HG03139 (cell line): ENCODE results near the gene SLC37A1.

Experiments used
- ATAC-seq: cut with Tn5 transposase; IDR thresholded peaks from one replicate; pipeline ENCODE4 v1.9.1; 2021; ENCODE audit not compliant: unreplicated experiment

Gene SLC37A1

DNA sequence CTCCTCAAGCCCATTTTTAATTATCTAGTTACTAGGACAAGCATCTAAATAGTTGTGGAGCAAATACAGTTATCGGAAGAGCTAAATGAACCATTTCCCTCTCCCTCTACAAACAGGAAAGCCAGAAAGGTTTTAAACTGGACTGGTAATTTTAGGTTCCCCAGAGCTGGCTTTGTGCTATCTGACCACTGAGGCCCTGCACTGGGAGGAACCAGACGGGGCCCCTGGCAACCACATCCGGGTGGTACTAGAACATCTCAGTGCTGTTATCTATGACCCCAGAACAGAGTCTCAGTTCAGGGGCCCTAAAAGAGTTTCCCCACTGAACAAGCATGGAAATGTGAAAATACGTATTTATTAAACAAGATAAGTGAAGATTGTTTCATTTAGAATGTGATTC is 9.9 kb upstream of the SLC37A1 start:
- ATAC-seq = no peak

DNA sequence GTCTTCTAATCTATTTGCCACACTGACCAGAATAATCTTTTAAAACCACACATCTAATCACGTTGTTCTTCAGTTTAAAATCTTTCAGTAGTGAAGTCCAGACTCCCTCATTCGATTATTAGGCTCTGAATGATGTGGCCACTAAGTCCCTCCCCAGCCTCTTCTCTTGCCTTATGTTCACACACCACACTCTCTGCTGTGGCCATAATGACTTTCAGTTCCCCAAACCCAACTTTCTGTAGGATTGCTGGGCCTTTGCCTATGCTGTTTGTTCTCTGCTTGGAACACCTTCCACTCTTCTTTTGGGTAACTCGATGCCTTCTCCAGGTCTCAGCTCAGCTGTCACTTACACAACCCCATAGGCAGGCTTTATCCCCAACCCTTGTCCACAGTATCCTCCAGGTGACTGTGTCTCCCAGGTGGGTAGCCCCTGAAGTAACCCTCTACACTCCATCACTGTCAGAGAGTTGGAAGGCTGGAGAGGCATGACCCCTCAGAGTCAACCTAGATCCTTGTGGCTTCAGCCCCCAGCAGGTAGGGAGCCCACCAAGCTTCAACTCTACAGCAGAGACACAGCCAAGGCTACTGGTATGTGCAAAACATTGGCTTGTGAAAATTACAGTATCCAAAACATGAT is 8.4 kb upstream of the SLC37A1 start:
- ATAC-seq = peak; percentile 85

DNA sequence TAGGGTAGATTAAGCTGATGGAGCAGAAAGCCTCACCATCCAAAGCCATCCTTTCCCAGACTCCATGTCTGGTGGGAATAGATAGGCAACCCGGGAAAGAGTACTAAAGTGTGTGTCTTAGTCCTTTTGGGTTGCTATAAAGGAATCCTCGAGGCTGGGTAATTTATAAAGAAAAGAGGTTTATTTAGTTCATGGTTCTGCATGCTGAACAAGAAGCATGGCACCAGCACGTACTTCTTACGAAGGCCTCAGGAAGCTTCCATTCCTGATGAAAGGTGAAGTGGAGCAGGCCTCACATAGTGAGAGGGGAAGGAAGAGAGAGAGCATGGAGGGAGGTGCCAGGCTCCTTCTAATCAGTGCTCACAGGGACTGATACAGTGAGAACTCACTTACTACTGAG is 6.2 kb upstream of the SLC37A1 start:
- ATAC-seq = no peak

DNA sequence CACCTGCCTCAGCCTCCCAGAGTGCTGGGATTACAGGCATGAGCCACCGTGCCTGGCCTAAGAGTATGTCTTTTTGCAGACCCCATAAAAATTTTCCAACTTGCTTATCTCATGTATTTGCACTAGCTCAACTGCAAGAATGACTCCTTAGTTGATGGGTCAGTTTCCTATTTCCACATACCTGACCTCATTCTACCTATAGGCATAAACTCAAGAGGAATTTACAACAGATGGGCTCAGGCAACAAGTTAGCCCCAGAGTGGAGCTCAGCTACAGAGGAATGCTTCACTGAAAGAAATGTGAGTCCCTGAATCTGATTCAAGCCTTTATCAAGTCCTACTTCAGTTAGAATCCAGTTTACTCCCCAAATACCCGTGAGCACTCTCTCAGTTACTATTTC is 5.3 kb upstream of the SLC37A1 start:
- no peak for ATAC-seq

DNA sequence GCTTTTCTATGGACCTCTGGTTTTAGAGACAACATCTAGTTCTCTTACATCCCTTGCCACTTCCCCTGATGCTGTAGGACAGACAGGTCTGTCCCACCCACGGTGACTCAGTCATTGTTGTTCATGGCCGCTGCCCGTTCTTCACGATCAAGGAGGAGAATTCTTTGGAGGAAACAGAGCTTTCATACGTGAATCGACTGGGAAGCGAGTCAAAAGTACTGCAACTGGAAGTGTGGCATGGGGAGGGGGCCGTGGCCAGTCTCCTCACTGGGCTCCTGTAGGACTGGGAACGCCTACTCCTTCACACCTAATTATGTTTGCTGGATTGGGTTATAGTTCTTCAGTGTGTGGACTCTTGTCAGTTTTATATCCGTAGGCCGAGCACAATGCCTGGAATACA is 4.4 kb upstream of the SLC37A1 start:
- no peak for ATAC-seq

DNA sequence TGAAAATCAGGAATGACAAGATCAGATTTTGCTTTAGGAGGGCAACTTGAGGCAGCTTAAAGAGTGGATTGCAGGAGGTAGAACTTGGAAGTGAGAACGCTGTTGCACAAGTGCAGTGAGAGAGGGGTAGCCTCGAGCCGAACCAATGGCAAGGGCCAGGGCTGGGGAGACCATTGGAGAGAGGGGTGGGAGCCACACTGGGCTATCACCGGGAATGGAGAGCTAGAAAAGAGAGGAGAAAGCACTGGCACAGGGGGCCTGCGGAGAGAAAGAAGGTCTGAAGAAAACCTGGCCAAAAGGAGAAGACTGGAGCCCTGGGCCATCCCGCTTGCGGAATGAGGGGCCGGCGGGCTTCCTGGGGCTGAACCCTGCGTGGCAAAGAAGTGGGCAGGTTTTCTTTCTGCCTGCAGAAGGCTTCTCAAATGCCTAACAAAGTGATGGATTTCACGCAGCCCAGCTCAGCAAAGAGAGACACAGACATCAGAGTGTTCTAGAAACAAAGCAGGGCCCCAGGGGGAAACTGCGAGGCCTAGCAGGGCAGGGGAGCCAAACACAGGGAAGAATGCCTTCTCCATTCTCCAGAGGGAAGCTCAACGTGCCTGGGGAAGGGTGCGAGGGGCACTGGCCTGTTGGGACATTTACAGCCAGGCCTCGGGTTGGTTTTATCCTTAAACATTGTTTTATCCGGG is 1.2 kb upstream of the SLC37A1 start:
- ATAC-seq = no peak

DNA sequence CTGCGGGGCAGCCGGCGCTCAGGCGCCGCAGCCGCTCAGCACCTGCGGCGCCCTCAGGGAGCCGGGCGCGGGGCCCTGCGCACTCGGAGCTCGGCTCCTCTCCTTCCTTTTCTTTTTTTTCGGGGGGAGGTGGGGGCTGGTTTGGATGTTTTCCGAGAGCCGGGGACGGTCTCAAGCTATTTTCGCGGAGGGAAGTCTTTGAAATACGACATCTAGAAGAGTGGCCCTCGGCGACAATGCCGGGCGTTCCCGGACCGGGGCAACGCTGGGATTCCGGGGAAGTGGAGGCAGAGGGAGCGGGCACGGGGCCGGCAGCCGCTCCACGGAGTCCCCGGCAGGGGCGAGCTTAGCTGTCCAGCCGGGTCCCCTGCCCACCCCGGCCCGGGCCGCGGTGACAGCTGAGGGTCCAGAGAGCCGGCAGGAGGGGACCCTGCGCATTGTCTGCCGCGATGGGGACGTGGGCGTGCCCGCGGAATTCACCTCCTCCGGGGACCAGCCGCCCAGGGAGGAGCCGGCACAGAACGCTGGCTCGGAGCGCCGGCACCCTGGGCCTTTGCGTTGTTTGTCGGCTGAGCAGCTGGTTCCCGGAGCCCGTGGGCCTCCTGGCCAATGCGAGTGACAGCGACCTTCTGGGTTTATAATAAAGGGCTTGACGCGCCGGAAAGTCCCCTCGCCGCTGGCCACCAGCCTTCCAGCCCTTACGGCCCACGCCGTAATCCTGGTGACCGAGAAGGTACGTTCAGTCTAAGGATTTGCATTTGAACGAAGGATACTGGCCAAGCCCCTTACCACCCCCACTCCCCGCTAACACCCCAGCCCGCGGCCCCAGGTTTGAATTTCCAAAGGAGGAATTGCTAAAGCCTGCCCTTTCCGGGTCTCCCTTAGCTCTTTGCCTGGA is 582 bp downstream of the SLC37A1 start:
- ATAC-seq = peak; percentile 44

DNA sequence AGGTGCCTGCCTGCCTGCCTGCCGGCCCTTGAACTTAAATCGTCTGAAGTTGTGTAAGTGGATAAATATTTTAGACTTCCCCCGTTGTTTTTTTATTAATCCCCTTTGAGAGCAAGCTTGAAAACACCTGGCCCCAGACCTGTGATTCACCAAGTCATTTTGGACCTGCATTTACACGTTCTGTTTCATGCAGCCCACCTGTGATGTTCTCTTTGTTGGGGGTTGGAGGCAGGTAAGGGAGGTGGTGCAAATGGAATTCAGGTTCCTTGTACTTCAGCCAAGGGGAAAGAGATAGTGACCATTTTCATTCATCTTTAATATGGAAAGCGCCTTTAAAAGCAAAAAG is 1.2 kb downstream of the SLC37A1 start:
- no peak for ATAC-seq

DNA sequence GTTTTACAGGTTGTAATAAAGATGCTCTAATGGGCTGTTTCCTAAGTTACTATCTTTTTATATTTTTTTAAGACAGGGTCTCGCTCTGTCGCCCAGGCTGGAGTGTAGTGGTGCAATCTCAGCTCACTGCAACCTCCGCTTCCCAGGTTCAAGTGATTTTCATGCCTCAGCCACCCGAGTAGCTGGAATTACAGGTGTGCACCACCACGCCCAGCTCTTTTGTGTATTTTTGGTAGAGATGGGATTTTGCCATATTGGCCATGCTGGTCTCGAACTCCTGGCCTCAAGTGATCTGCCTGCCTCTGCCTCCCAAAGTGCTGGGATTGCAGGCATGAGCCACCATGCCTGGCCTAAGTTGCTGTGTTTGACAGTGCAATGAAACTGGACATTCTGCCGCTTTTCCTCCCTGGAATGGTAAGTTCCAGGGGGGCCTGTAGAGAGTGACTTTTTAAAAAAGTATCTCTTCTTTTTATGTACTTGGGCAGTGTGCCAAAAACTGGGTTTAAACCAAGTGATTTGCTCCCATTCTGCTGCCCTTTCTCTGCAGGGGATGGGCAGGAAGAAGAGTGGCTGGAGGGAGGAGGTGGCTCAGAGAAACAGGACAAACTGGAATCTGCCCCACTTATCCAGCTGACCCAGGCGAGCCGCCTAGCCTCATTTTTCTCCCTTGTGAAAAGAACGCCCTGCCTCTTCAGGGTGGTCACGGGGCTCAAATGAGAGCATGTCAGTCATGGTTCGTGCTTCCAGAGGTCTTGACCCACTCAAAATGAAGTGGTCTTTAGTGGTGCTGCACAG is 2.3 kb downstream of the SLC37A1 start:
- ATAC-seq = no peak

DNA sequence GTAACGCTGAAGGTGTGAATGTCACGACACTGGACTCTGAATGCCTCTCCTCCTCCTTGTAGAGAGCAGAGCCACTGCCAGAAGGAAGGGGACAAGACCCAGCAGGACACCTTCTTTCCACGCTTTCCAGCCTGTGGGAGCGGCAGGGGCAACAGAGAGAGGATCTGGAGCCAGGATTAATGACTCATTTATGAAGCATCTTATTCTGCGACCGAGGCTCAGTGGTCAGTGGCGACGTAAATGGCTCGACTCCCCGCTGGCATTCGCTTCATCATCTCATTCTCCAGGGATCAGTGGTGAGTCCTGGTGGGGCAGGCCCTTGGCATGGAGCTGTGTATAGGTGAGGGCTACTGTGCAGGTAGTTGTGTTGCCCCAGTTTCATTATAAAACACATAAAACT is 4.6 kb downstream of the SLC37A1 start:
- ATAC-seq = no peak

DNA sequence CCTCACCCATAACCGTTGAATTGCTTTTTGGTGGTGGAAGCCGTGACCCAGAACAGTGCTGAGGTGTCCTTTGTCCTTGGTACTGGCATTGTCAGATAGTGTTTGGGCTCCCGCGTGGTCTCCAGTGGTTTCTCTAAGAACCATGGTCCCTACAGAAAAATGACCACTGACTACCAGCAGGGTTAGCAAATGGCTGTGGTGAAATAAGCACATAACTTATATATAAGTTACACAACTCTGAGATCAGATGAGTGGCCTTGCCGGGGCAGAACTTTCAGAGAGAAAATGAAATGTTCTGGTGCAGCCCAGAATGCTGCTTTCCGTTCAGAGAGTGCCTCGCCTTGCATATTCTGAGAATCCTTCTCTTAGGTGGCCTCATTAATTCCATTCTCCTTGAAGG is 5.0 kb downstream of the SLC37A1 start:
- ATAC-seq = no peak

DNA sequence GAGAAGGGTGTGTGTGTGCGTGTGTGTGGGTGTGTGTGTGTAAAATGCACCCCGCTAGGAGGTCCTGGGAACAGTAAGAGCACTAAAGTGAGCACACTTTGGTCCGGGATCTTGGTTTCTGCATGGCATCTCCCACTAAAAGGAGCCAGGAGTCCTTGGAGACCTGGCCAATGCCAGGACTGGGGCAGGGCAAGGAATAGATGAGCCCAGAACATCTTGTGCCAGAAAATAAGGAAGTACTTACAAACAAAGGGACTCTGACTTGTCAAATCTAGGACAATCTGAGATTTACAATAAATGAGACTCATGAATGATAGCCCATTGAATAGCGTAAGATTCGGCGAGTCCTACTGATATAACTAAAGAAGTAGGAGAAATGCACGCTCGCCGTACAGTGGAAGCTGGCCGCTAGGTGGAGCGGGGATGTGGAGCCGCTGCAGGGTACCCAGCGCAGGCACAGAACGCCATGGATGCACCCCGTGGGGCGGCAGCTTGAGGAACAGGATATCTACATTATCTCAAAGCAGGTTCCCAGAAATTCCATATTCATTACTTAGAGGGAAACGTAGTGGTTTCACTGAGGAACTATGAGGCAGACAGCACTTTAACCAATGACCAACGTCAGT is 7.1 kb downstream of the SLC37A1 start:
- ATAC-seq = no peak

DNA sequence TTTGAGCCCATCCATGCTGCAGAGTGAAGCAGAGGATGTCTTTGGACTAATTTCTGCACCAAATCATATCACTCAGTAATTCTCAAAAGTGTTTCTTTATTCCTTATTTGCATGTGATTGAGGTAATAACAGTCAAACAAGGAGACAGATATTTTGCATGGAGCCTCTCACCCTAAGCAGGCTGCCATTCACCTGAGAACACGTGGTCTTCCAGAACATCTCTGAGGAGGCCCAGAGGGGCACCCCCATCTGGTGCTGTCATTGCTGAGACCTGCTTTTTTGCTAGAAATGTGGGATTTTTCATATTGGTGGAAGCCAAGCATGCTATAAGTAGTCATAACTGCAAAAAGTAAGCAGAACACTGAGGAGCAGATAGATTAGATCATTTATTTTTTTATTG is 7.7 kb downstream of the SLC37A1 start:
- no peak for ATAC-seq

DNA sequence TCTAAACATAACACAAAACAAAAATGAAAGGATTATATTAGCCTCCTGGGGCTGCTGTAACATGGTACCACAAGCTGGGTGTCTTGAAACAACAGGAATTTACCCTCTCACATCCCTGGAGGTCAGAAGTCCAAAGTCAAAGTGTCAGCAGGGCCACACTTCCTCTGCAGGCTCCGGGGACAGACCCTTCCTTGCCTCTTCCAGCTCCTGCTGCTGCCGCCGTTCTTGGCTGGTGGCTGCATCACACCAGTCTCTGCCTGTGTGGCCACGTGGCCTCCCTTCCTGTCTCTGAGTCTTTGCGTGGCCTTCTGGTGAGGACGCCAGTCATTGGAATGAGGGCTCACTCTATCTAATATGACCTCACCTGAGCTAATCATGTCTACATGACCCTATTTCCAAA is 8.2 kb downstream of the SLC37A1 start:
- no peak for ATAC-seq

DNA sequence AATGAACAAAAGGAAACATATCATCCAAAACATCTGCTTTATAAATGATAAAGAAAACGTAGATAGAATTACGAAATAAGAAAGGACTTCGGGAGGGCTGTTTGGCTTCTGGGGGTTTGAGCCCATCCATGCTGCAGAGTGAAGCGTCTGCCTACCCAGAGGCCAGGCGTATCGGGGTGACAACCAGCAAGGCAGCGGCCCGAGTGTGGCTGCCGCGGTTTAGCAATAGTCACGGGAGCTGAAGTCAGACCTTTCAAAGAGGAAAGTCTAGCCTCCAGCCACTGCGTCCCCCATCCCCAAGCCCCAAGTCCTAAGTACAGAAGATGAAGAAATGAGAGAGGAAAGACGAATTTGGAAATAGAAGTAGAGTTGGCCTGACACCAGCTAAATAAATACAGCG is 8.6 kb downstream of the SLC37A1 start:
- no peak for ATAC-seq

DNA sequence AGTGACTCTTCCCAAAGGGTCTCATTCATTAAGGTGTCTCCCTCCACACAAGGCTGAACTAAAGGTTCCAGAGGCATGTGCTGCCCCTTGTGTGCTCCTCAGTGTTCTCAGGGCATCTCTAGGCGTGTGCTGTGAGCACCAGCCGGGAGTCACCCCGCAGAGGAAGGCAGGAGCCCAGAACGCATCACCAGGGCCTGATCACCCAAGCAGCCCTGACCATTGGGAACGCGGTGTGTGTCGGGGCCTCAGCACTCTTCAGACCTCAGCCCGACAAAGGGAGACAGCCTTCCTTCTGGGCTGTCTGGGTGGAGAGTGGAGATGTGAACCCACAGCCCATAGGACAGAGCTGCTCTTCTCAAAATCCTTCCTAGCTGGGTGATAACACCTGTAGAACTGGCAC is 9.1 kb downstream of the SLC37A1 start:
- no peak for ATAC-seq

DNA sequence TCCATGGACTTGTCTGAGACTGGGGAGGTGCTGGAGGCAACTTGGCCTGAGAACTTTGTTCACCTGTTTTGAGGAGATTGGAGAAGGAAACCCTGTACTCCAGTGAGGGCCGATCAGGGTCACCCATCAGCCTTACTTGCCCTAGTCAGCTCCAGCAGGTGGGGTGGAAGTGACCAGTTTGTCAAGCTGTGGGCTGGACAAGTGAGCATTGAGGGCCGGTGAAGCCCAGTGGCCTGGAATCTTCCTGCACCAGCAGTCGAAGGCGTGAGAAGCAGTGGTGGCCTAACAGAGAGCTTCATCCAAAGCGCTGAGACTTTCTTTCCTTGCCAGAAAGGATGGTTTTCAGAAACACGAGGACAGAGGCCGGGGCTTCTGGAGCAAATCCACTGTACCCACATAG is 9.6 kb downstream of the SLC37A1 start:
- ATAC-seq = no peak

DNA sequence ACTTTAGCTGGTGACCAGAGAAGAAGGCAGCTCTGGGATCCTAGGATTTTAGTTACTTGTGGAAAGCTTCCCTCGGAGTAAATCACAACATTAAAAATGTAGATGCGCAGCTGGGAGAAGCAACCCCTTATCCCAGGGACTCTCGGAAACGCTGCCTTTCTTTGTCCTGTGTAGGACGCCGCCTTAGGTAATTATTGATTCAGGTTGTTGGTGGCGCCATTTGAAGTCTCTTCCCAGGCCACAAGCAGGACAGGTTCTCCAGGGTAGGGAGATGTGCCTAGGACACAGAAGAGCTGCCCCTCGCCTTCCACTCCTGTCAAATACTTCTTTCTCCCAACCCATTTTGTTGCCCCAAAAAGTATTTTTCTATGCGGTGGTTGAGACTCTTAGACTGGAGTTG is 10.3 kb downstream of the SLC37A1 start:
- ATAC-seq = no peak

DNA sequence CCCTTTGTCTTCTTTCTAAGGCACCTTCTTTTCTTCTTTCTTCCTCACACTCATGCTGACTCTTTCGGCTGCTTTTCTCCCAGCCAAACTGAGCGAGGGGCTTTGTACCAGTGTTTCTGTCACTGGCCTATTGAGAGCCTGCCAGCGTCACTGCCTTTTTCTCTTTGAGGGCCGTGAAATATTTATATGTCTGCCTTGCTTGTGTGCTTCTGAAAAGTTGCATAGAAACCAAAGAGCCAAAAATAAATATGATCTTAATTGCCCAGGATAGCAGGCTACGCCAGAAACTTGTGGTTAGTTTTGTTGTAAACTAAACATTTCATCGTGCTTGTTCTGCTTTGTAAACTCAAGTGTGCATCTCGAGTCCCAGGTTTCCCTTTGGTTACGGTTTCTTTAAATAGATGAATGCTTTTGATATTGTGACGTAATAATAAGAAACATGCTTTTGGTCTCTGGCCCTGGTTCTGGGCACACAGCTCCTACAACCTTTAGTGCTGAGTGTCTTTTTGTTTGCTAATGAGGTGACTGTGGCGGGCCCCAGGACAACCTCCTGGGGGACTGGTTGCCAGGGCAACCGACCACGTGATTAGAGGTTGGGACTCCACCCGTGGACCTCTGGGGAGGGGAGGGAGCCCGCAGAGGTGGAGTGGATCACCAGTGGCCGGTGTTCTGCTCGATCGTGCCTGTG is 10.8 kb downstream of the SLC37A1 start:
- ATAC-seq = peak; percentile 52

DNA sequence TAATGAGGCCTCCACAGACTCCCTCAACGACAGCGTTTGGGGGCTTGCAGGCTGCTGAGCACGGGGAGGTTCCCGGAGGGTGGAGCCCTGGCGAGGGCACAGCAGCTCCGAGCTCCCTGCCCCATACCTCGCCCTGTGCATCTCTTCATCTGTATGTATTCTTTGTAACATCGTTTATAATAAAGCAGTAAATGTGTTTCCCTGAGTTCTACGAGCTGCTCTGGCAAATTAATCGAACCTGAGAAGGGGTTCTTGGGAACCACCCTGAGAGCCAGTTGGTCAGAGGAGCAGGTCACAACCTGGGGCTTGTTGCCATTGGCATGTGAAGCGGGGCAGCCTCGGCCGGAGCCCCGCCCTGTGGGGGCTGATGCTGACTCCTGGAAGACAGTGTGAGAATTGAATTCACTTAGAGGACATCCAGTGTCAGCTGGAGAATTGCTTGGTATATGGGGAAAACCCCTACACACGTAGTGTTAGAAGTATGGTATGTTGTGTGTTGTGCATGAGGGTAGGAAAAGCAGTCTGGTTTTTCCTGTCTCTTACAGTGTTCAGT is 11.5 kb downstream of the SLC37A1 start:
- ATAC-seq = peak; percentile 9
